ENCODE data around the gene HAUS8. TPM values are rescaled to one million over a fixed set of nuclear protein-coding genes. Genes with fewer than 3 reads are reported as not detected.

The HAUS8 gene
- total and polyA plus RNA-seq, 2 of the 13 experiments (the other 11 are each of a cell fraction or from before 2014, with no cell fraction given), result 7.8 to 17.5 TPM

DNA sequence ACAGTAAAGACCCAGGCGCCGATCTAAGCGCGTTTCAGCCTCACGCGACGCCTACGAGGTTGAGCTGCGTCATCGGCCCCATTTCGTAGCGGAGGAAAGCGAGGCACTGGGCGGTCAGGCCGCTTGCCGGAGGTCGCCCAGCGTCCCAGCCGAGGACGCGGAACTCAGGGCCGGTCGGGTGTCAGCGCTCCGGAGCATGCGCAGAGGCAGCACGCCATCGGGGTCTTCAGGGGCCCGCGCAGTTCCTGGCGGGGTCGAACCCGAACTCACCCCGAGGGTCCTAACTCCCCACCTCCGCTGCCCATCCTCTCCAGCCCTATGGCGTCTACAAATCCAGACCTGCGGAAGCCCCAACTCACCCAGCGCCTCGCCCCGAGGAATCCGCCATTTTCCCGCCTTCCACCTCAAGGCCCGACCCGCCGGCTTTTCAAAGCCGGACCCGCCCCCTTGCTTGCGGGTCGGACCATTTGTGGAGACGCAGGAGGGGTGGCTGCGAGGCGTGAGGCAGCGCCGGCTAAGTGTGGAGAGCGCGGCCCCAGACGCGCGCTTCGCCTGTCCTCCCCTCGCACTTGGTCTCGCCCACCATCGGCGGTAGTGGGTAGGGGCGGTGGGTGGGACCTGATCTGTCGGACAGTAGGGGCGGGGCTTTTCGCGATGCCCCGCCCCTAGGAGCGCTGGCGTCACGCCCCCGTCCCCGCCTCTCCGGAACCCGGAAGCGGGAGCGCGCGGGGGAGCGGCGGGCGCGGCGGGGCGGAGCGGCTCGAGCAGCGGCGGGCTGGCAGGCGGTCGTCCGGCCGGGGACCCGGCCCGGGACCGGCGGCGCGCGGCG, at the start of gene HAUS8, which contains the start of gene MYO9B (continued):
- TF ChIP-seq ZNF281 (CRISPR knock-in tag; IDR thresholded peaks at IDR 0.05; ENCODE audit: borderline replicate concordance), result 0 out of 2 replicates have a peak, but pooled peaks have one; percentile 24
- TF ChIP-seq TFAP4 (IDR thresholded peaks at IDR 0.05; ENCODE audit: borderline replicate concordance, low read depth), result peak; percentile 46; the same call in 1 of the 2 replicates
- peak; percentile 74; the same call in 1 of the 2 replicates for TF ChIP-seq ZFP91 (CRISPR knock-in tag; IDR thresholded peaks at IDR 0.05; ENCODE audit: borderline replicate concordance)
- TF ChIP-seq HES4 (CRISPR knock-in tag; IDR thresholded peaks at IDR 0.05; ENCODE audit: borderline replicate concordance), result 0 out of 2 replicates have a peak, but pooled peaks have one; percentile 11
- TF ChIP-seq FOXK1 (CRISPR knock-in tag; IDR thresholded peaks at IDR 0.05; ENCODE audit: borderline replicate concordance, low read depth), result 0 out of 2 replicates have a peak, but pooled peaks have one; percentile 14
- TF ChIP-seq, protein P1, sequence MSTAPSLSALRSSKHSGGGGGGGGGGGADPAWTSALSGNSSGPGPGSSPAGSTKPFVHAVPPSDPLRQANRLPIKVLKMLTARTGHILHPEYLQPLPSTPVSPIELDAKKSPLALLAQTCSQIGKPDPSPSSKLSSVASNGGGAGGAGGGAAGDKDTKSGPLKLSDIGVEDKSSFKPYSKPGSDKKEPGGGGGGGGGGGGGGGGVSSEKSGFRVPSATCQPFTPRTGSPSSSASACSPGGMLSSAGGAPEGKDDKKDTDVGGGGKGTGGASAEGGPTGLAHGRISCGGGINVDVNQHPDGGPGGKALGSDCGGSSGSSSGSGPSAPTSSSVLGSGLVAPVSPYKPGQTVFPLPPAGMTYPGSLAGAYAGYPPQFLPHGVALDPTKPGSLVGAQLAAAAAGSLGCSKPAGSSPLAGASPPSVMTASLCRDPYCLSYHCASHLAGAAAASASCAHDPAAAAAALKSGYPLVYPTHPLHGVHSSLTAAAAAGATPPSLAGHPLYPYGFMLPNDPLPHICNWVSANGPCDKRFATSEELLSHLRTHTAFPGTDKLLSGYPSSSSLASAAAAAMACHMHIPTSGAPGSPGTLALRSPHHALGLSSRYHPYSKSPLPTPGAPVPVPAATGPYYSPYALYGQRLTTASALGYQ (CRISPR knock-in tag; IDR thresholded peaks at IDR 0.05), result peak; percentile 33; the same call in 1 of the 2 replicates
- 0 out of 2 replicates have a peak, but pooled peaks have one; percentile 78 for TF ChIP-seq KLF13 (CRISPR knock-in tag; IDR thresholded peaks at IDR 0.05)
- TF ChIP-seq KLF6 (CRISPR knock-in tag; IDR thresholded peaks at IDR 0.05), result peak; percentile 30
- TF ChIP-seq SETDB1 (CRISPR knock-in tag; IDR thresholded peaks at IDR 0.05; ENCODE audit: borderline replicate concordance), result no peak
- 0 out of 2 replicates have a peak, but pooled peaks have one; percentile 54 for TF ChIP-seq STAT6 (CRISPR knock-in tag; IDR thresholded peaks at IDR 0.05; ENCODE audit: borderline replicate concordance)
- TF ChIP-seq ZNF317 (CRISPR knock-in tag; IDR thresholded peaks at IDR 0.05), result peak; percentile 46; the same call in 1 of the 2 replicates
- TF ChIP-seq ZNF274 (CRISPR knock-in tag; IDR thresholded peaks at IDR 0.05), result peak; percentile 15; the same call in 1 of the 2 replicates
- TF ChIP-seq RAD21 (CRISPR knock-in tag; IDR thresholded peaks at IDR 0.05), result peak; percentile 21; the same call in 1 of the 2 replicates
- TF ChIP-seq TBL1XR1 (IDR thresholded peaks at IDR 0.05; ENCODE audit: borderline replicate concordance, low read length, partially characterized antibody), result peak; percentile 11
- TF ChIP-seq, protein P2, sequence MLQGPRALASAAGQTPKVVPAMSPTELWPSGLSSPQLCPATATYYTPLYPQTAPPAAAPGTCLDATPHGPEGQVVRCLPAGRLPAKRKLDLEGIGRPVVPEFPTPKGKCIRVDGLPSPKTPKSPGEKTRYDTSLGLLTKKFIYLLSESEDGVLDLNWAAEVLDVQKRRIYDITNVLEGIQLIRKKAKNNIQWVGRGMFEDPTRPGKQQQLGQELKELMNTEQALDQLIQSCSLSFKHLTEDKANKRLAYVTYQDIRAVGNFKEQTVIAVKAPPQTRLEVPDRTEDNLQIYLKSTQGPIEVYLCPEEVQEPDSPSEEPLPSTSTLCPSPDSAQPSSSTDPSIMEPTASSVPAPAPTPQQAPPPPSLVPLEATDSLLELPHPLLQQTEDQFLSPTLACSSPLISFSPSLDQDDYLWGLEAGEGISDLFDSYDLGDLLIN (CRISPR knock-in tag; IDR thresholded peaks at IDR 0.05; ENCODE audit: borderline replicate concordance), result 0 out of 2 replicates have a peak, but pooled peaks have one; percentile 68

All from HepG2 (cell line).